HEK293 (cell line): ENCODE results near the gene TRIAP1.

Source experiments
- CTCF ChIA-PET: fragments of 350-600 bp; formaldehyde crosslinking; extraction: SDS; loops from one replicate; lab custom pipeline; 2021; ENCODE audit warnings: antibody characterized with exemption; lab: Yijun Ruan, JAX
- POLR2A ChIA-PET: fragments of 300-600 bp; formaldehyde crosslinking; extraction: SDS; loops from one replicate; lab custom pipeline; 2020; ENCODE audit warnings: antibody characterized with exemption, inconsistent platforms; lab: Yijun Ruan, JAX
- H3K27ac ChIP-seq: fragments of 200-500 bp; sonication (Bioruptor generic); 2 replicates; pipeline ENCODE4 v1.5.1; 2014; ENCODE audit warnings: low read depth, low read length, control low read depth, inconsistent platforms; ENCODE audit errors: extremely low read depth
- H3K36me3 ChIP-seq, 2 experiments: fragments of 200-500 bp in 1 of 2; sonication (Bioruptor generic) in 1 of 2; 1 replicate in 1 of 2; 2 replicates in 1 of 2; pipeline ENCODE4 v1.5.1; 2014 to 2017; ENCODE audit warnings: inconsistent platforms in 2 of 2, low read length in 2 of 2; ENCODE audit not compliant: control insufficient read depth in 2 of 2, insufficient read depth in 1 of 2
- H3K4me1 ChIP-seq: fragments of 200-500 bp; sonication (Bioruptor generic); 2 replicates; pipeline ENCODE4 v1.5.1; 2014; ENCODE audit warnings: mild to moderate bottlenecking, low read length, inconsistent platforms; ENCODE audit not compliant: control insufficient read depth, insufficient read depth
- H3K4me3 ChIP-seq: 2 replicates; pipeline ENCODE4 v1.5.1; 2011; ENCODE audit warnings: low read depth, mild to moderate bottlenecking, control low read depth, low read length, moderate library complexity
- H3K9me3 ChIP-seq: fragments of 200-500 bp; sonication (Bioruptor generic); 2 replicates; pipeline ENCODE4 v1.5.1; 2014; ENCODE audit warnings: low read depth, low read length, inconsistent platforms; ENCODE audit not compliant: control insufficient read depth, insufficient read depth
- EGR2 ChIP-seq: fragments of 450-650 bp; formaldehyde crosslinking; IDR thresholded peaks from 2 replicates; pipeline ENCODE4 v1.5.1; 2016; ENCODE audit warnings: low read depth, missing biosample characterization, missing genetic modification characterization
- KLF1 ChIP-seq: fragments of 450-650 bp; formaldehyde crosslinking; IDR thresholded peaks from 2 replicates; pipeline ENCODE4 v1.5.1; 2016; ENCODE audit warnings: missing biosample characterization, missing genetic modification characterization
- OVOL3 ChIP-seq: fragments of 450-650 bp; formaldehyde crosslinking; IDR thresholded peaks from 2 replicates; pipeline ENCODE4 v1.5.1; 2016; ENCODE audit warnings: missing biosample characterization, missing genetic modification characterization
- REPIN1 ChIP-seq: fragments of 450-650 bp; formaldehyde crosslinking; IDR thresholded peaks from 2 replicates; pipeline ENCODE4 v1.5.1; 2017; ENCODE audit warnings: missing biosample characterization, missing genetic modification characterization, low read depth
- YY1 ChIP-seq: fragments of 450-650 bp; formaldehyde crosslinking; IDR thresholded peaks from 2 replicates; pipeline ENCODE4 v1.5.1; 2018; ENCODE audit warnings: missing biosample characterization, missing genetic modification characterization
- ZBTB48 ChIP-seq: fragments of 450-650 bp; formaldehyde crosslinking; IDR thresholded peaks from 2 replicates; pipeline ENCODE4 v1.5.1; 2016; ENCODE audit warnings: missing biosample characterization, missing genetic modification characterization
- ZBTB7A ChIP-seq: fragments of 450-650 bp; formaldehyde crosslinking; IDR thresholded peaks from 2 replicates; pipeline ENCODE4 v1.5.1; 2016; ENCODE audit warnings: low read depth, missing biosample characterization, missing genetic modification characterization
- ZBTB8A ChIP-seq: fragments of 450-650 bp; formaldehyde crosslinking; IDR thresholded peaks from 2 replicates; pipeline ENCODE4 v1.5.1; 2016; ENCODE audit warnings: missing biosample characterization, missing genetic modification characterization
- ZNF48 ChIP-seq: fragments of 450-650 bp; formaldehyde crosslinking; IDR thresholded peaks from 2 replicates; pipeline ENCODE4 v1.5.1; 2016; ENCODE audit warnings: missing biosample characterization, missing genetic modification characterization
- ZNF514 ChIP-seq: fragments of 450-650 bp; formaldehyde crosslinking; IDR thresholded peaks from 2 replicates; pipeline ENCODE4 v1.5.1; 2016; ENCODE audit warnings: missing biosample characterization, missing genetic modification characterization
- ZNF654 ChIP-seq: fragments of 450-650 bp; formaldehyde crosslinking; IDR thresholded peaks from 2 replicates; pipeline ENCODE4 v1.5.1; 2016; ENCODE audit warnings: low read depth, missing biosample characterization, missing genetic modification characterization
- ZNF768 ChIP-seq: fragments of 450-650 bp; formaldehyde crosslinking; IDR thresholded peaks from 2 replicates; pipeline ENCODE4 v1.5.1; 2018; ENCODE audit warnings: missing biosample characterization, mild to moderate bottlenecking, missing genetic modification characterization
- TF ChIP-seq, protein P1 (sequence below): fragments of 450-650 bp; formaldehyde crosslinking; IDR thresholded peaks from 2 replicates; pipeline ENCODE4 v1.5.1; 2016; ENCODE audit warnings: missing biosample characterization, missing genetic modification characterization
- TF ChIP-seq, protein P2 (sequence below): fragments of 450-650 bp; formaldehyde crosslinking; IDR thresholded peaks from 2 replicates; pipeline ENCODE4 v1.5.1; 2016; ENCODE audit warnings: missing biosample characterization, missing genetic modification characterization
- TF ChIP-seq, protein P3 (sequence below): fragments of 450-650 bp; formaldehyde crosslinking; IDR thresholded peaks from 2 replicates; pipeline ENCODE4 v1.5.1; 2016; ENCODE audit warnings: missing biosample characterization, missing genetic modification characterization, borderline replicate concordance
- TF ChIP-seq, protein P4 (sequence below): fragments of 450-650 bp; formaldehyde crosslinking; IDR thresholded peaks from 2 replicates; pipeline ENCODE4 v1.5.1; 2016; ENCODE audit warnings: missing biosample characterization, missing genetic modification characterization
- TF ChIP-seq, protein P5 (sequence below): fragments of 450-650 bp; formaldehyde crosslinking; IDR thresholded peaks from 2 replicates; pipeline ENCODE4 v1.5.1; 2016; ENCODE audit warnings: missing biosample characterization, missing genetic modification characterization
- TF ChIP-seq, protein P6 (sequence below): fragments of 450-650 bp; formaldehyde crosslinking; IDR thresholded peaks from 2 replicates; pipeline ENCODE4 v1.5.1; 2017; ENCODE audit warnings: missing biosample characterization, missing genetic modification characterization

The TRIAP1 gene

DNA sequence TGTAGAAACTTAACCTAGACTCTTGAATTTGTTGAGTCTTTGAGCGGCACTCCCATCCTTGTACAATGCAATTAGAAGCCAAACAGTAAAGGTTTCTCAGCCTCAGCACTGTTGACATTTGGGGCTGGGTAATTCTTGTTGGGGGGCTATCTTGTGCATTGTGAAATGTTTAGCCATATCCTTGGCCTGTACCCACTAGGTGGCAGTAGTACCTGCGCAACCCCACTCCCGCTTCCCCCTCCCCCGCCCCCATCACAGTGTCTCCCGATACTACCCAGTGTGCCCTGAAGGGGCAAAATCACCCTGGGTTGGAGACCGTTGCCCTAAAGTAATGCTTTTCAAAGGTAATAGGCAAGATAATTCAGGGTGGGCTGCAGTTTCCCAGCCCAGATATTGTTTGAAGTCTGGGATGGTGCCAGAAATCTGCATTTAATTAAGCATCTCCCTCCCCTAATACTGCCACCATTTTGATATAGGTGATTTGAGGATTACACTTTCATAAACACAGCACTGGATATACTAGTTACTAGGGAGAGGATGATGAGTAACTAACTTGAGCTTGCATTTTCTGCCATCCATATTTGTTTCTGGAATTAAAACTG is 6.4 kb downstream of the TRIAP1 start:
- TF ChIP-seq ZBTB48 (tag by site-specific recombination), result no peak
- TF ChIP-seq EGR2 (tag by site-specific recombination), result 0 out of 2 replicates have a peak, but pooled peaks have one; percentile 5
- TF ChIP-seq ZBTB7A (tag by site-specific recombination), result no peak
- no peak for TF ChIP-seq ZNF48 (tag by site-specific recombination)
- TF ChIP-seq, protein P1, sequence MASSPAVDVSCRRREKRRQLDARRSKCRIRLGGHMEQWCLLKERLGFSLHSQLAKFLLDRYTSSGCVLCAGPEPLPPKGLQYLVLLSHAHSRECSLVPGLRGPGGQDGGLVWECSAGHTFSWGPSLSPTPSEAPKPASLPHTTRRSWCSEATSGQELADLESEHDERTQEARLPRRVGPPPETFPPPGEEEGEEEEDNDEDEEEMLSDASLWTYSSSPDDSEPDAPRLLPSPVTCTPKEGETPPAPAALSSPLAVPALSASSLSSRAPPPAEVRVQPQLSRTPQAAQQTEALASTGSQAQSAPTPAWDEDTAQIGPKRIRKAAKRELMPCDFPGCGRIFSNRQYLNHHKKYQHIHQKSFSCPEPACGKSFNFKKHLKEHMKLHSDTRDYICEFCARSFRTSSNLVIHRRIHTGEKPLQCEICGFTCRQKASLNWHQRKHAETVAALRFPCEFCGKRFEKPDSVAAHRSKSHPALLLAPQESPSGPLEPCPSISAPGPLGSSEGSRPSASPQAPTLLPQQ, result no peak
- TF ChIP-seq, protein P2, sequence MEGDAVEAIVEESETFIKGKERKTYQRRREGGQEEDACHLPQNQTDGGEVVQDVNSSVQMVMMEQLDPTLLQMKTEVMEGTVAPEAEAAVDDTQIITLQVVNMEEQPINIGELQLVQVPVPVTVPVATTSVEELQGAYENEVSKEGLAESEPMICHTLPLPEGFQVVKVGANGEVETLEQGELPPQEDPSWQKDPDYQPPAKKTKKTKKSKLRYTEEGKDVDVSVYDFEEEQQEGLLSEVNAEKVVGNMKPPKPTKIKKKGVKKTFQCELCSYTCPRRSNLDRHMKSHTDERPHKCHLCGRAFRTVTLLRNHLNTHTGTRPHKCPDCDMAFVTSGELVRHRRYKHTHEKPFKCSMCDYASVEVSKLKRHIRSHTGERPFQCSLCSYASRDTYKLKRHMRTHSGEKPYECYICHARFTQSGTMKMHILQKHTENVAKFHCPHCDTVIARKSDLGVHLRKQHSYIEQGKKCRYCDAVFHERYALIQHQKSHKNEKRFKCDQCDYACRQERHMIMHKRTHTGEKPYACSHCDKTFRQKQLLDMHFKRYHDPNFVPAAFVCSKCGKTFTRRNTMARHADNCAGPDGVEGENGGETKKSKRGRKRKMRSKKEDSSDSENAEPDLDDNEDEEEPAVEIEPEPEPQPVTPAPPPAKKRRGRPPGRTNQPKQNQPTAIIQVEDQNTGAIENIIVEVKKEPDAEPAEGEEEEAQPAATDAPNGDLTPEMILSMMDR, result 0 out of 2 replicates have a peak, but pooled peaks have one; percentile 61
- no peak for TF ChIP-seq YY1 (tag by site-specific recombination)
- TF ChIP-seq, protein P3, sequence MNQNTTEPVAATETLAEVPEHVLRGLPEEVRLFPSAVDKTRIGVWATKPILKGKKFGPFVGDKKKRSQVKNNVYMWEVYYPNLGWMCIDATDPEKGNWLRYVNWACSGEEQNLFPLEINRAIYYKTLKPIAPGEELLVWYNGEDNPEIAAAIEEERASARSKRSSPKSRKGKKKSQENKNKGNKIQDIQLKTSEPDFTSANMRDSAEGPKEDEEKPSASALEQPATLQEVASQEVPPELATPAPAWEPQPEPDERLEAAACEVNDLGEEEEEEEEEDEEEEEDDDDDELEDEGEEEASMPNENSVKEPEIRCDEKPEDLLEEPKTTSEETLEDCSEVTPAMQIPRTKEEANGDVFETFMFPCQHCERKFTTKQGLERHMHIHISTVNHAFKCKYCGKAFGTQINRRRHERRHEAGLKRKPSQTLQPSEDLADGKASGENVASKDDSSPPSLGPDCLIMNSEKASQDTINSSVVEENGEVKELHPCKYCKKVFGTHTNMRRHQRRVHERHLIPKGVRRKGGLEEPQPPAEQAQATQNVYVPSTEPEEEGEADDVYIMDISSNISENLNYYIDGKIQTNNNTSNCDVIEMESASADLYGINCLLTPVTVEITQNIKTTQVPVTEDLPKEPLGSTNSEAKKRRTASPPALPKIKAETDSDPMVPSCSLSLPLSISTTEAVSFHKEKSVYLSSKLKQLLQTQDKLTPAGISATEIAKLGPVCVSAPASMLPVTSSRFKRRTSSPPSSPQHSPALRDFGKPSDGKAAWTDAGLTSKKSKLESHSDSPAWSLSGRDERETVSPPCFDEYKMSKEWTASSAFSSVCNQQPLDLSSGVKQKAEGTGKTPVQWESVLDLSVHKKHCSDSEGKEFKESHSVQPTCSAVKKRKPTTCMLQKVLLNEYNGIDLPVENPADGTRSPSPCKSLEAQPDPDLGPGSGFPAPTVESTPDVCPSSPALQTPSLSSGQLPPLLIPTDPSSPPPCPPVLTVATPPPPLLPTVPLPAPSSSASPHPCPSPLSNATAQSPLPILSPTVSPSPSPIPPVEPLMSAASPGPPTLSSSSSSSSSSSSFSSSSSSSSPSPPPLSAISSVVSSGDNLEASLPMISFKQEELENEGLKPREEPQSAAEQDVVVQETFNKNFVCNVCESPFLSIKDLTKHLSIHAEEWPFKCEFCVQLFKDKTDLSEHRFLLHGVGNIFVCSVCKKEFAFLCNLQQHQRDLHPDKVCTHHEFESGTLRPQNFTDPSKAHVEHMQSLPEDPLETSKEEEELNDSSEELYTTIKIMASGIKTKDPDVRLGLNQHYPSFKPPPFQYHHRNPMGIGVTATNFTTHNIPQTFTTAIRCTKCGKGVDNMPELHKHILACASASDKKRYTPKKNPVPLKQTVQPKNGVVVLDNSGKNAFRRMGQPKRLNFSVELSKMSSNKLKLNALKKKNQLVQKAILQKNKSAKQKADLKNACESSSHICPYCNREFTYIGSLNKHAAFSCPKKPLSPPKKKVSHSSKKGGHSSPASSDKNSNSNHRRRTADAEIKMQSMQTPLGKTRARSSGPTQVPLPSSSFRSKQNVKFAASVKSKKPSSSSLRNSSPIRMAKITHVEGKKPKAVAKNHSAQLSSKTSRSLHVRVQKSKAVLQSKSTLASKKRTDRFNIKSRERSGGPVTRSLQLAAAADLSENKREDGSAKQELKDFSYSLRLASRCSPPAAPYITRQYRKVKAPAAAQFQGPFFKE (tag by site-specific recombination), result no peak
- 0 out of 2 replicates have a peak, but pooled peaks have one; percentile 29 for TF ChIP-seq REPIN1 (tag by site-specific recombination)
- TF ChIP-seq, protein P4, sequence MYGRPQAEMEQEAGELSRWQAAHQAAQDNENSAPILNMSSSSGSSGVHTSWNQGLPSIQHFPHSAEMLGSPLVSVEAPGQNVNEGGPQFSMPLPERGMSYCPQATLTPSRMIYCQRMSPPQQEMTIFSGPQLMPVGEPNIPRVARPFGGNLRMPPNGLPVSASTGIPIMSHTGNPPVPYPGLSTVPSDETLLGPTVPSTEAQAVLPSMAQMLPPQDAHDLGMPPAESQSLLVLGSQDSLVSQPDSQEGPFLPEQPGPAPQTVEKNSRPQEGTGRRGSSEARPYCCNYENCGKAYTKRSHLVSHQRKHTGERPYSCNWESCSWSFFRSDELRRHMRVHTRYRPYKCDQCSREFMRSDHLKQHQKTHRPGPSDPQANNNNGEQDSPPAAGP (tag by site-specific recombination), result 0 out of 2 replicates have a peak, but pooled peaks have one; percentile 48
- TF ChIP-seq OVOL3 (tag by site-specific recombination), result no peak
- TF ChIP-seq ZNF514, result no peak
- TF ChIP-seq KLF1 (tag by site-specific recombination), result peak; percentile 27; the same call in 1 of the 2 replicates
- TF ChIP-seq ZBTB8A (tag by site-specific recombination), result peak; percentile 40
- peak; percentile 58 for TF ChIP-seq ZNF654 (tag by site-specific recombination)
- TF ChIP-seq, protein P5, sequence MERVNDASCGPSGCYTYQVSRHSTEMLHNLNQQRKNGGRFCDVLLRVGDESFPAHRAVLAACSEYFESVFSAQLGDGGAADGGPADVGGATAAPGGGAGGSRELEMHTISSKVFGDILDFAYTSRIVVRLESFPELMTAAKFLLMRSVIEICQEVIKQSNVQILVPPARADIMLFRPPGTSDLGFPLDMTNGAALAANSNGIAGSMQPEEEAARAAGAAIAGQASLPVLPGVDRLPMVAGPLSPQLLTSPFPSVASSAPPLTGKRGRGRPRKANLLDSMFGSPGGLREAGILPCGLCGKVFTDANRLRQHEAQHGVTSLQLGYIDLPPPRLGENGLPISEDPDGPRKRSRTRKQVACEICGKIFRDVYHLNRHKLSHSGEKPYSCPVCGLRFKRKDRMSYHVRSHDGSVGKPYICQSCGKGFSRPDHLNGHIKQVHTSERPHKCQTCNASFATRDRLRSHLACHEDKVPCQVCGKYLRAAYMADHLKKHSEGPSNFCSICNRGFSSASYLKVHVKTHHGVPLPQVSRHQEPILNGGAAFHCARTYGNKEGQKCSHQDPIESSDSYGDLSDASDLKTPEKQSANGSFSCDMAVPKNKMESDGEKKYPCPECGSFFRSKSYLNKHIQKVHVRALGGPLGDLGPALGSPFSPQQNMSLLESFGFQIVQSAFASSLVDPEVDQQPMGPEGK (tag by site-specific recombination), result peak; percentile 84
- TF ChIP-seq ZNF768 (tag by site-specific recombination), result no peak
- TF ChIP-seq, protein P6, sequence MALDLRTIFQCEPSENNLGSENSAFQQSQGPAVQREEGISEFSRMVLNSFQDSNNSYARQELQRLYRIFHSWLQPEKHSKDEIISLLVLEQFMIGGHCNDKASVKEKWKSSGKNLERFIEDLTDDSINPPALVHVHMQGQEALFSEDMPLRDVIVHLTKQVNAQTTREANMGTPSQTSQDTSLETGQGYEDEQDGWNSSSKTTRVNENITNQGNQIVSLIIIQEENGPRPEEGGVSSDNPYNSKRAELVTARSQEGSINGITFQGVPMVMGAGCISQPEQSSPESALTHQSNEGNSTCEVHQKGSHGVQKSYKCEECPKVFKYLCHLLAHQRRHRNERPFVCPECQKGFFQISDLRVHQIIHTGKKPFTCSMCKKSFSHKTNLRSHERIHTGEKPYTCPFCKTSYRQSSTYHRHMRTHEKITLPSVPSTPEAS (tag by site-specific recombination), result no peak
- CTCF ChIA-PET, result interaction anchor here (0.6 to 1.6 kb wide), 16 partner anchors 10 to 208 kb away, joined by 3 to 7 read pairs (median 3); partner anchors contain the start of gene COQ5
- Histone ChIP-seq H3K4me1 (peaks cover under 1% of the 10 kb centered on the region; the same call in 1 of the 2 replicates), H3K36me3 (peaks cover 32 to 51% of the 10 kb centered on the region in 2 experiments), H3K4me3 (peak overlapping the region; percentile 14; the same call in 1 of the 2 replicates), H3K27ac (no peak overlapping the region), H3K9me3 (no peaks in the 10 kb centered on the region)
- POLR2A ChIA-PET, result interaction anchor here (2.4 kb wide), 1 partner anchor 239 kb away, joined by 17 read pairs; the partner anchor contains the start of gene RPLP0
